MM.1S (cell line): ENCODE results near the gene DFFB.

Experiments used
- EZH2phosphoT487 ChIP-seq: fragments of 300-600 bp; sonication (generic); IDR thresholded peaks from 2 replicates; pipeline ENCODE4 v1.6.1; 2018; ENCODE audit warnings: antibody characterized with exemption, low read length
- TF ChIP-seq, protein P1 (sequence below): fragments of 300-600 bp; sonication (generic); IDR thresholded peaks from 2 replicates; pipeline ENCODE4 v1.5.1; 2016; ENCODE audit warnings: antibody characterized with exemption, low read length, mixed read lengths

GRCh38 chr1:3902571-3903091 is 45.4 kb downstream of the DFFB start:
- TF ChIP-seq, protein P1, sequence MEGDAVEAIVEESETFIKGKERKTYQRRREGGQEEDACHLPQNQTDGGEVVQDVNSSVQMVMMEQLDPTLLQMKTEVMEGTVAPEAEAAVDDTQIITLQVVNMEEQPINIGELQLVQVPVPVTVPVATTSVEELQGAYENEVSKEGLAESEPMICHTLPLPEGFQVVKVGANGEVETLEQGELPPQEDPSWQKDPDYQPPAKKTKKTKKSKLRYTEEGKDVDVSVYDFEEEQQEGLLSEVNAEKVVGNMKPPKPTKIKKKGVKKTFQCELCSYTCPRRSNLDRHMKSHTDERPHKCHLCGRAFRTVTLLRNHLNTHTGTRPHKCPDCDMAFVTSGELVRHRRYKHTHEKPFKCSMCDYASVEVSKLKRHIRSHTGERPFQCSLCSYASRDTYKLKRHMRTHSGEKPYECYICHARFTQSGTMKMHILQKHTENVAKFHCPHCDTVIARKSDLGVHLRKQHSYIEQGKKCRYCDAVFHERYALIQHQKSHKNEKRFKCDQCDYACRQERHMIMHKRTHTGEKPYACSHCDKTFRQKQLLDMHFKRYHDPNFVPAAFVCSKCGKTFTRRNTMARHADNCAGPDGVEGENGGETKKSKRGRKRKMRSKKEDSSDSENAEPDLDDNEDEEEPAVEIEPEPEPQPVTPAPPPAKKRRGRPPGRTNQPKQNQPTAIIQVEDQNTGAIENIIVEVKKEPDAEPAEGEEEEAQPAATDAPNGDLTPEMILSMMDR: no peak
- no peak for TF ChIP-seq EZH2phosphoT487
